Neural progenitor cell (in vitro differentiated cells): ENCODE measurements around the gene PPM1H.
A peak's percentile ranks its signal among the peaks of the same experiment; 100 is the strongest.

ENCODE experiments used
- CTCF ChIP-seq: fragments of 200-600 bp; sonication (generic); IDR thresholded peaks from 2 replicates; pipeline ENCODE4 v1.5.1; 2017; ENCODE audit warnings: antibody characterized with exemption, mild to moderate bottlenecking
- EZH2 ChIP-seq: fragments of 200-600 bp; sonication (generic); IDR thresholded peaks from 2 replicates; pipeline ENCODE4 v1.6.1; 2017; ENCODE audit warnings: antibody characterized with exemption, mild to moderate bottlenecking, moderate library complexity
- EZH2phosphoT487 ChIP-seq: fragments of 200-600 bp; sonication (generic); IDR thresholded peaks from 2 replicates; pipeline ENCODE4 v1.6.1; 2017; ENCODE audit warnings: antibody characterized with exemption

- no peak for TF ChIP-seq CTCF
- TF ChIP-seq EZH2 = no peak
- peak; percentile 59 for TF ChIP-seq EZH2phosphoT487
These were observed 217.3 kb downstream of the PPM1H start for GRCh38 chr12:62717643-62718042.
